ENCODE measurements around the gene RREB1.

RREB1 gene

DNA sequence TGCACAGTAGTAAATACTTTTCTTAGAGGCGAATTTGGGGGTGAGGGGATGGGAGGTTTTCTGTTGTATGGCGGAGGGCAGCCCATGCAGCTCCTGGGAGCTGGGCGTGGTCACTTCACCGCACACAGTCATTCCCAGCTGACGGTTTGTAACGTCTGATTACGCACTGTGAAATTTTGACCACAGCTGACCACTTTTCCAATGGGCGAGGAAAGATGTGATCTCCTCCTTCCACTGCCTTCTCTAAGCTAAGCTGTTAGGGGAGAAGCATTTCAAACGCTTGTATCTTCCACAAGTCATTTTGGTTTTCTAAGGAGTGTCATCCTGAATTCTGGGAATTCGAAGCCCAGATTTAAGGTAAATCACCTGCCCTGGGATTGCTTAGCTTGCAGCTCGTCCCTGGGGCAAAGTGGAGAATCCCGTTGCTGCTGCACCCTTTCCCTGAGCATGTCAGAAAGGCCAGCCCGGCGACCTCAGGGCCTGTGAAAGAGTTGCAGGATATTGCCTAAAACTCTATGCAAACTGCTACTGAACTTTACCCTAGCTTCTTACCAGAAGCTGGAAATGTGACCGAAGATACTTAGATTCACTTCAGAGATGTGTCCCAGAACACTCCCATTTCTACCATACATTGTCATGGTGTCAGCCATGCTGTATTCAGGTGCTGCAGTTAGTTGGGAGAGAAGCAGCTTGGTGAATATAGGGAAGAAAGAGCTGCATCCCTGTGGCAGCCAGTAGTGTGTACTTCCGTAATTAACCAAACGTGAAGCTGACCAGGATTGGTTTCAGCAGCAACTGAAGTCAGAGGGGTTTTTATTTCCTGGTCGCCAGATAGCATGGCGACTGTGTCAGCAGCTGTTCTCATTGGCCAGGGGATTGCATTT, 58.9 kb downstream of the RREB1 start:
- no peak for DNase-seq

DNA sequence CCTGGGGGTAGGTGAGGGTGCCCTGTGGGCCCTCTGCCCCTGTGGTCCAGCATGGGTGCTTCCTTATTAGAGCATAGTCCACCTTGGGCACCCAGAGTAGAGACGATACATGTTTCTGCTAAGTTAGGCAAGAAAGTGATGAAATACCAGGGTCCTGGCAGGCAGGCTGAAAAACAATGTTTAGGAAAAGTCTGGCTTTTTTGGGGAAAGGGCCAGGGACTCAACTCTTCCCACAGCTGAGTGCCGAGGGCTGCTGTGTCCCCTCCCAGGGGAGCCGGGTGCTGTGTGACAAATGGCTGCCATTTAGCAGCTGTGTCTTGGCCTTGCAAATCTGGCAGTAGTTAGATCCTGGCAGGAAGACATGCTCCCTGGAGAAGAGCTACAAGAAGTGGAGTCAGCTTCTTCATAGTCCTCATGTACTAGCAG, 61.5 kb downstream of the RREB1 start:
- no peak for DNase-seq

DNA sequence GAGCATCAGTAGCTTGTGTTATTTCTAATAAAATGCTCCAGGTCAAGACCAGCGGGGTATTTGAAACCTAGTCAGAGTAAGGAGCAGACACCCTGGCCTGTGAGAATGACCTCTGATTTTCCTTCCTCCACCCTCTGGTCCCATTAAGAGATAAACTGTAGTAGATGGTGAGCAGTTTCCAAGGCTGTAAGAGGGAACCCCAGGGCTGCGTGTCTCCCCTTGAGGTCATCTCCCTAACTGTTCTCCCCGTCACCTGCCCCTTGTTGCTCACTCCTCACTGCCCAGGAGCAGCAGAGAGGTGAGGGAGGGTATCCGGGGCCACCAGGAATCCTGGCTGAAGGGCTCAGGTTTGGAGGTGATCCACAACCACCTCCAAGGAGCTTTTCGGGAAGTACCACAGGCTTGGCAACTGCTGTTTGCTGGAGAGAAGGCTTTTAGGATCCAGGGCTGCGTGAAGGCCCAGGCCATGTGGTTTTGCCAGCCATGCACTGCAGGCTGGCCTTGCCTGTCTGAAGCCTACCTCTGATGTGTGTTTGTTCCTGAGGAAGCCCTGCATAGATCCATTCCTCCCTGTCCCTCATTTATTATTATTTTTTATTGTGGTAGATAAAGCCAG, 62.5 kb downstream of the RREB1 start:
- DNase-seq, result no peak

DNA sequence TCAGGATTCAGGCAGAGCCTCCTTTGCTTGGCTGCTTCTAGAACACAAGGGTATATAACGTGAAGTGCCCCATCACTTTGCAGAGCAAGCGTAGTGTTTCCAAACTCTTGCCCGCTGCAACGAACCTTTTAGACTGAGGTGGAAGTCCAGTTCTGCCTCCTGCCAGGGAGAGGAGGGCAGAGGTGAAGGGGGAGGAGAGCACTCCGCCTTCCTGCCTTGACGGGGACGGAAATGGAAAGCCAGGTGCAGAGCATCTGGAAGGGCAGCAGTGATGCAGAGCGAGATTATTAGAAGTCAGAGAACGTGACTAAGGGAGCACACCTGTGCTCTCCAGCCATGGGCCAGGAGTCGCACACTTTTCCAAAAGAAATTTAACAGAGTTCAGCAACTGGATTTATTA, 63.4 kb downstream of the RREB1 start:
- DNase-seq, result no peak

DNA sequence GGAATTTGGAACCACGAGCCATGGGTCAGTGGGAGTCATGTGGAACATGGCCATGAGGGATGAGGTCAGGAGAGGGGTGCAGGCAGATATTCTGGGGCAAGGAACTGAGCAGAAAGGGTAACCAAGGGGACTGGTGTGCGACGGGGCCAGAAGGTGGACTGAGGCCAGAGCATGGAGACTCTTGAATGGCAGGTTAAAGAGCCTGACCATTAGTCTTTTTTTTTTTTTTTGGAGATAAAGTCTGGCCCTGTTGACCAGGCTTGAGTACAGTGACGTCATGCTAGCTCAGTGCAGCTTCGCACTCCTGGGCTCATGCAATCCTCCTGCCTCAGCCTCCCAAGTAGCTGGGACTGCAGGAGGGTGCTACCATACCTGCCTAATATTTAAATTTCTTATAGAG, 64.0 kb downstream of the RREB1 start:
- DNase-seq, result no peak

DNA sequence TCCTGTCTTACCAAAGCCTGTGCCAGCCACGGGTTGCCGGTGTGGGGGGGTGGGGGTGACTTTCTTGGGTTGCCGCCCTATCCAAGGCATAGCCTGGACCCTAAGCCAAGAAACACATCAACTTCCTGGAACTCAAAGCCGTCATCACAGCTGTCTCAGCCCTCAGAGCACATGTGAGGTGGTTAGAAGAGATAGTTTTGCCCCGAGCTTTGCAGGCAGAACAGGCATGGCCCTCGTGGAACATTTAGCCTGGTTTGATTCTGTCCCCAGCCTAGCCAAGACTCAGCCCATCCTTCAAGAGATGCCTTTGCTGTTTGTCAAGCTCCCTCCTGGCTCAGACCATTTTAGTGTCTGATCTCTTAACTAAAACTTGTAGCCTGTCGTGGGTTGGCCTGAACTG, 64.9 kb downstream of the RREB1 start:
- no peak for DNase-seq

DNA sequence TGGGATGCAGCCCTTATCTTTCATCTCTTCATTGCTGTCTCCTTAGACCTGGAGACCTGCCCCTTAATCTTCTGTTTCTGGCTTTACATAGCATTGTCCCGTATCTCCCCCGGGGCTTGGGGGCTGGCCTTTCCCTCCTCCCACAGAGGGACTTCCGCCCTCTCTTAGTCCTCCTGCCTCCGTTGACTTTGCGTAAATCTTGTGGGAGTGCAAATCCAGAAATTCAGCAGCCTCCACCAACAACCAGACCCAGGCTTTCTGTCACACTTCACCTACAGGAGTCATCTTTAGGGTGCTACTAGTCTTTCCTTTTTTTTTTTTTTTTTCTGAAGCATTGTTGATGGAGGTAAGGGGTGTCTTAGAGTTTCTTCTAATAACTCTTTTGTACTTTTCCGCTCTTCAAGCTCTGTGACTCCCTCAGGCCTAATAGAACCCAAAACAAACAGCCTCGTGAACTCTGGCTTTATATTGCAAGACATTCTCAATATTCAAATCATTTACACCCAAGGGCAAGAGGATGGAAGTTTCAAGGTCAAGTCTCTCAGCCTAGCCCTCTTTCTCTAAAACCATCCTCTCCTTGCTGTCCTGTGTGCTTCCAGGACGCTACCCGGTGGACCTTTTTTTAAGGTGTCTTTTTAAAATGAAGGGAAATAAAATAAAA, 66.2 kb downstream of the RREB1 start:
- DNase-seq, result no peak

DNA sequence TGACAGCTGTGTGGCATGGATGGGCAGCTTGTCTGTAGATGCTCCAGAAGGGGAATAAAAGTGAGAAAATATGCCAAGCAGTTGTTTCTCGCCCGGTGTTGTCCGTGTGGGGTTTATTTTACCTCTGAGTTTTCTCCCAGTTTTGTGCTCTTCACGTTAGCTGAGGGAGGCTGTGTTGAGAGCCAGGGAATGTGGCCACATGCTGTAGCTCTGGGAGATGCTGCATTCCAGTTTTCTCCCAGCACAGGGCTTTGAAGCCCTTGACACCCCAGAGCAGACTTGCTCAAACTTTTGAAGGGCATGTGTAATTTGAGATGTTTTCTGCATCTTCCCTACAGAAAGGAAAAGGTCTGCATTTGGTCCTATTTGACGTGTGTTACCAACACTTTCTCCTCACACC, 67.7 kb downstream of the RREB1 start:
- no peak for DNase-seq

DNA sequence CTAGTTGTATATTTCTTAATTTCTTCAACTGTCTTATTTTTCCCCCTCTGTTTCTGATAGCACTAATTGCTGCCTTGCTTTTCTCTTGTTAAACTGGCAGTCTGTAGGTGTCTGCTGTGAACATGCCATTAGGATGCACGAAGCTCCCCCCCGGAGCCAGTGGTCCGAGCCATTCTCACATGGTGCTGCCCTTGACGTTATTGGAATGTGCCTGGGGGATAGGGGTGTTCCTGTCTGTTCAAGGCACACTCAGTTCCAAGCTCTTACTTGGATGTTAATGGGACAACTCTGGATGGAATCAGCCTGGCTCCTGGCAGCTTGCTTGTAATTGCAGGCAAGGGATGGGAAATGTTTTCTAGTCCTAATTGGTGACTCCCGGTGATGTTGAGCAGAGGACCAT, 68.4 kb downstream of the RREB1 start:
- DNase-seq, result no peak

DNA sequence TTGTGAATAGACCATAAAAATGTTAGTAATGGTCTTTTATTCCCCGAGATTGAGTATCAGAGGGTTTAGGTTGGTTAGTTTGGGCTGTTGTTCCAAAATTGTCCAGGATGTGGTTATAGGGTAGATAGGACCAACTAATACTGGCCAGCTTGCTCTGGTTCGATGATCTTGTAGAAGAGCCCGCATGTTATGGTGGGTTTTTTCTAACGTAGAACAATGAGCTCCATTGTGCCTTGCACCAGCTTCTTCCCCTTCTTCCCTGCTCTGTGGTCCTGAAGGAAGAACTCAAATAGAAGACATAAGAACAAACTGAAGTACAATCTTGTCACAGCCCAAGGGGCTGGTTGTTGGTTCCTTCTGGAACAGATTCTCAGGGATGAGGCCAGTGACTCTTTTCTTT, 70.5 kb downstream of the RREB1 start:
- no peak for DNase-seq

DNA sequence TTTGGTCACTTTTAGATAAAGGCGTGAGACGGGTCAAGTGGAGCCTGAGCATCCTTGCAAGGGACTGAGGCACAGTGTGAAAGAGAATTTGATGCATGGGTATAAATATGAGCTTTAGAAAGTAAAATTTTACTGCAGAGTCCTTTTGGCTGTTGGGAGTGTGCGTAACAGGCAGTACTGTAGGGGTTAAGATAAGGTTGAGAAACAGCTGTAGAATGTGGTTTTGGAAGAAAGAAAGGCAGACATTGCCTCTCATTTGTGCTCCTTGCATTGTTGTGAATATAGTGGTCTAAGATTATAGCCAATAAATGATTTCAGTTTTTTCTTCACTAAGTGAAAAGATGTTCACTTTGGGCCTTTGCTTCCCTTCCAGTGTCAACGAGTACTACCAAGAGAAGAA, 73.0 kb downstream of the RREB1 start:
- DNase-seq, result no peak

DNA sequence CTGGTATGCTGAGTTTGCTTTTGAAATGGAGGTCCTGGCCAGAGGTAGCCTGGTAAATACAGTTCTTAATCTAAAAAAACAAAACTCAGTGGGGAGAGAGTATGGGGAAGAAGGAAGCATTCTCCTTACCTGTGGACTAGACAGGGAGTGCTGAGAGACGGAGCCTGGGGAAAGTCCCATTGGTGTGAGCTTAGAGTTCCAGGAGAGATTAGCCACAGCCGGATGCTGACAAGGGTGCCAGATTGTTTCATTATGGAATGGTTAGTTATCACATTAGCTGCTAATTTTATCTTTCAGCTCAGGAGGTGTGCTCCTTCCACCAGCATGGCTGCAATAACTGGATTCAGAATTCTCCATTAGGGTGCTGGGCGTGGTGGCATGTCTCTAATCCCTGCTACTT, 75.9 kb downstream of the RREB1 start:
- no peak for DNase-seq

DNA sequence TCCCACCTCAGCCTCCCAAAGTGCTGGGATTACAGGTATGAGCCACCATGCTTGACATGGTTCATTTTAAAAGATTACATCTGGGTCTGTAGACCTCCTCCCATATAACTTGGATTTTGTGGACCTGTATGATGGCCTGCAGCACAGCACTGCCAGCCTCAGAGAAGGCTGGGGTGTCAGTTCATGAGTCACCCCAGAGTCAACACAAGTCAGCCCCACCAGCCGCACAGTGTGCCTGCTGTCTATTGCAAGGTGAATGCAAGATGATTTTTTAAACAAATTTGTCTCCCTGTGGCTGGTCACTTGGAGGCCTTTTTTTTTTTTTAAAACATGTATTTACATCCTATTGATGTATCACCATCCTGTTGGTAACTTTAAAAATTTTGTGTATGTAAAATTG, 76.7 kb downstream of the RREB1 start:
- DNase-seq, result no peak

DNA sequence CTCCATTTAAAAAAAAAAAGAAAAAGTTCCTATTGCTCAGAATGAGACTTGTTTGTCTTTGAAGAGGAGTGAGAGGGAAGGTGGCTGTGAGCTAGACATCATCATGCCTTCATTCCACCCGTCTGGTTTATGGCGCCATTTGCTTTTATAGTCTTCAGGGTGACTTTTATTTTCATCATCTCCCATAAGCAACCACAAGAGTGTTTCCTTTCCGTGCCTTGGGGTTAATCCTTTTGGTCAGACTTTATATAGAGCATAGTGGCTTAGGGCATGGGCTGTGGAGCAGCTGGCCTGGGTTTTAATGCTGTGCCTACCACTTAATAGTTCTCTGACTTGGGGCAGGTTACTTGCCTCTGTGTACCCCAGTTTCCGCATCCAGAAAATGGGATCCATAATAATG, 77.8 kb downstream of the RREB1 start:
- no peak for DNase-seq

DNA sequence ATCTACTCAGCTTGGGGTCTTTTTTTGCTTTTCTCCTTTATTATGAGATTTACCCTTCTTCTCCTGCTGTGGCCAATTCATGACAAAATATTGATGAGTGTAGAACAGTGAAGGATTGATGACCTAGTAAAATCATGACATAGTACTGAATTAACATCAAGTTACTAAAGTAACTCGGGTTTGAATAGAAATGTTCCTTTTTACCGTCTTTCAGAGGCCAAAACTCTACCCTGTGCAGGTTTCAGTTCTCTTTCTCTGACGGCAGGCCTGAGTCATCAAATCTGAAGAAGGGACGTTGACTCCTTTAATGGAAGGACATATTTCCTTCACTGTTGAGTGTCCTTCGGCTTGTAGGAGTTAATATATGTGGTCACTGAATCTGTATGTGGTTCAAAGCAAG, 80.7 kb downstream of the RREB1 start:
- DNase-seq, result no peak

DNA sequence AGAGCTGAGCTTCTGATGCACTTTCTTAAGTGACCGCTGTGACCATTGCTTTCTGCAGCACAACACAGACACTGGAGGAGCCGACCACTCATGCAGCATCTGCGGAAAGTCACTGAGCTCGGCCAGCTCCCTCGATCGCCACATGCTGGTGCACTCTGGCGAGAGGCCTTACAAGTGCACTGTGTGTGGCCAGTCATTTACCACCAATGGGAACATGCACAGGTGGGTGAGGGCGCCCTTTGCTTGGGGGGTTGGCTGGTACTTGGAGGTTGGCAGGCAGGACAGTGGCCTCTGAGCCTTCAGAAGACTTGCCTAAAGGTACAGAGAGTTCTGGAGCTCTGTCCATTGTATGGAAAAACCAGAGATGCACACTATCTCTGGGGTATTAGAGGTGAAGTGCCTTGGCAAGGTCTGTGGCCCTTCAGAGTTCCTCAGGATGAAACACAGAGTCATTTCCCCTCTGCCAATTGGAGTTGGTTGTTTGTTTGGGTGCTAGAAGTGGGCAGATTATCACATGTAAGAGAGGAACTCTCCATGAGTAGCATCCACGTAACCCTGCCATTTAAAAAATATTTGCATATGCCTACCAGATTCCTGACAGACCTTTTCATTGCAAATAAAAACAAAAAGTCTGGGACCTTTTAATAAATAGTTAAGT, 81.5 kb downstream of the RREB1 start:
- no peak for DNase-seq

DNA sequence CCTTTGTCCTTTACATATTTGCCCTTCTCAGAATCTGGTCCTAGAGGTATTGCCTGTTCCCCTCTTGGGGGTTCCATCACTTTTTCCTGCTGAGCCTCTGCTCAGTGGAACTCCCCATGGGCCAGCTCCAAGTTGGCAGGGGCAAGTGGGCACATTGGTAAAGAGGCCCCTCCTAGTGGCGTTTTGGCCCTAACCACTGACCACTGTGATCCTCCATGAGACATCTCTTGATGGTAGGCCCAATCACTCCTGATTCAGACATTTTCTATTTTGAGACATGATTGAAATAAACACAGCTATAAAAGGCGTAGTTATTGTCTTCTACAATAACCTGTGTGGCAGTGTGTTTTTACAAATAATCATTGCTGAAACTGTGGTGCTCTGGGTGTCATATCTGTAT, 83.0 kb downstream of the RREB1 start:
- DNase-seq, result no peak

DNA sequence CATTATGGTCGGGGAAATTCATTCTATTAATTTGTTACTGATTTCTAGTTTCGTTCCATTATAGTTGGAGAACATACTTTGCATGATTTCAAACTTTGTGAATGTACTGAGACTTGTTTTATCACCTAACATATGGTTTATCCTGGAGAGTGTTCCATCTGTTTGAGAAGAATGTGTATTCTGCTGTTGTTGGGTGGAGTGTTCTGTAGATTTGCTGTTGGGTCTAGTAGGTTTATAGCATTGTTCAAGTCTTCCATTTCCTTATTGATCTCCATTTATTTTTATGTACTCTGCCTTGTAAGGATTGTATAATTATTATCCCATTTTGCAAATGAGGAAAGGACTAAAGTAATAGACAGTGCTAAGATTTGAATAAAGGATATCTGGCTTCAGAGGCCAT, 85.4 kb downstream of the RREB1 start:
- DNase-seq, result no peak

DNA sequence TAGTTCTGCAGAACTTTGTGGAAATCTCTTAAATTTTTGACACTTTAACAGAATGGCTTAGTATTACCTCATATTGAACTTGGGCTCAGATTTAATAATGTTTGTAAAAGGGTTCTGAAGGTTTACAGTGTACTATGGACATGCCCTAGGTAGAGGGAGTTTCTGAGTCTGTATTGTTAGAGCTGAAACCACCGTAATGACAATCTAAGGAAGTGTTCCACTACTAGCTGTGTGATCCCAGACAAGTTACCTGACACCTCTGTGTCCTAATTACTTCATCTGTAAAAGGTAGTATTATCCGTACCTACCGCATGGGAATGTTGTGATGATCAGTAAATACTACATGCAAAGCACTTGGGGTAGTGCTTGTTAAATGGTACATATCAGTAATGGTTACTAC, 86.9 kb downstream of the RREB1 start:
- DNase-seq, result no peak

DNA sequence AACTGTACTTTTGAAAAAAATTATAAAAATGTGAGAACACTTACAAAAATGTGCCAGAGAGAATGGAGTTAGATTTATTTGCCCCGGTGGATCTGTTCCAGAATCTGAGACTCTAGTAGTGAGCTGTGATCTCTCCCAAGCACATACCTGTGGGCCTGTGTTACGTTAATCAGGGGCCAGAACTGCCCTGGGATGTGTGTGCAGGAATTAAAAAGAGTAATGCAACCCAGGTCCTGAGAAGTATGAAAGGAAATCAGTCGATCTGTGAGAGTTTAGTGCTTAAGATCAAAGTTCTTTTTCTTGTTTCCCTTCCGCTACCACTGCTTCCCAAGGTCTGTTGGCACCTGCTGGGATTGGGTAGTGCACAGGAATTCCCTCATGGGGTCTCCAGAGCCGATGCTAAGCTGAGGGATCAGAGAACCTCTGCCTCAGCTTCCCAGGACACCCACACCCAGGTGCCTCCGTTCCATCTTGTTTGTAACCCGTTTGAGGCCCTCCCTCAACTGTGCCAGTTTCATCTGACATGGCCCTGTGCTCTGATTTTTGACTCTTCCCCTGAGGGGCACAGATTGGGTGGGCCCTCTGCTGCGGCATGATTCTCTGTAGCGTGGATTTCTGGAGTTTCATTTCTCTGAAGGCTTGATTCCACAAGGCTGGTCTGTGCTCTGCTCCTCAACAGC, 87.7 kb downstream of the RREB1 start:
- DNase-seq, result no peak

DNA sequence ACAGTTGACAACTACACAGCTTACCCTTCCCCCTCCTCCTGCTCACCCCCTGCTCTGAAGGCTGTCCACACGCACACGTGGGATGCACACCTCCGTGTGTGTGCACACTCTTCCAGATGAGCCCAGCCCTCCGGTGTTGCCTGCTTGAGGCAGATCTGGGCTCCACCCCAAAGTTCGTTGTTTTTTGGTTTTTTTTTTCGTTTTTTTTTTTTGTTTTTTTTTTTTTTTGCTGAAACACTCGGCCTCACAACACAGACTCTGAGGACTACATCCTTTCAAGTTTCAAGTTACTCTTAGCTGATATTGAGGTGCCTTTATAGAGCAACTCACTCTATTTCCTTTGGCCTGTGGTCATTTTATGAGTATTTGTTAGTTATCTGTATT, 88.2 kb downstream of the RREB1 start:
- no peak for DNase-seq

DNA sequence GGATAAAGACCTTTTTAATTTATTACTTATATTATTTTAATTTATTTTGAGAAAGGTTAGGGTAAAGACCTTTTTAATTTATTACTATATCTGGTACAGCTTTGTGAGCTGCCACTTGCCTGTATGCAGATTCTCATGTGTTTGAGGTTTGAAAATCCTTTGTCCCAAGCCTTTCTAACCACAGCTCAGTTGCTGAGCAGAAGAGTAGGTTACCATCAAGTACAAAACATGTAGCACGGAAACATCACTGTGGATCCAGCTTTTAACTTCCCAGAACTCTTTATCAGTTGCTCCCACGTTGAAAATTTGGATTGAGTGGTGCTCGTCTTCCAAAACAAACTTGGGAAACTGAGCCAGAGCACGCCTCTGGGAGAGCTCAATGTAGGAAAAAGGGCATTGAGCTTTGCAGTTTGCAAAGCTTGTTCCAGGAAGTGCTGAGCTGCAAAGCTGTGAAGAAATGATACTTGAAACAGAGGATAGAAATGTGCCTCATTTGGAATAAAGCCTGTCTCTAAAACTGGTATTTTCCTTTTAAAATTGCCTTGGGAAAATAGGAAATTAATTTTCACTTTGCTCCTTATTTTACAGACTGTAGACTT, 89.0 kb downstream of the RREB1 start:
- no peak for DNase-seq

DNA sequence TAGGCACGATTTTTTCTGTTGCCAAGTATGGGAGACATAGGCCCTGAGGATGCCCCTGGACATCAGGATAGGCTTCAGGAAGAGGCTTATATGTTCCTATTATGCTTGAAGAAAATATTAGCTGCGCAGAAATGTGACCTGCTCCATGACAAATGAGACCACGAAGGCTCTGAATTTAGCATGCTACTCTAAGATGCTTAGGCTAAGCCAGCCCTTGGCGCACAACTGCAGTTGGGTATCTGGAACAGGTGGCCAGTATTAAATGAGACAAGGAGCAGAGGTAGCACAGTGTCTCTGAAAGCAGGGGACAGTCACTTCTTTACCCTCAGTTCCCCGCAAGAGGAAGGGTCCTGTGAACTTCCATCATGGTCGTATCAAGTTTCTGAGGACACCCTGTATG, 90.0 kb downstream of the RREB1 start:
- DNase-seq, result no peak
